Bronchial smooth muscle cell (primary cell): Measurements from ENCODE around the gene CABP4. TPM values are rescaled to one million over a fixed set of nuclear protein-coding genes. Genes with fewer than 3 reads are reported as not detected.

Experiments
- total RNA-seq: library from RNA; depleted of rRNA; stranded (reverse); fragments of >200 nt; gene quantifications from 2 replicates; pipeline ENCODE4 v1.2.1, GENCODE V29; 2014

The CABP4 gene
- total RNA-seq = not detected in 2 replicates

DNA sequence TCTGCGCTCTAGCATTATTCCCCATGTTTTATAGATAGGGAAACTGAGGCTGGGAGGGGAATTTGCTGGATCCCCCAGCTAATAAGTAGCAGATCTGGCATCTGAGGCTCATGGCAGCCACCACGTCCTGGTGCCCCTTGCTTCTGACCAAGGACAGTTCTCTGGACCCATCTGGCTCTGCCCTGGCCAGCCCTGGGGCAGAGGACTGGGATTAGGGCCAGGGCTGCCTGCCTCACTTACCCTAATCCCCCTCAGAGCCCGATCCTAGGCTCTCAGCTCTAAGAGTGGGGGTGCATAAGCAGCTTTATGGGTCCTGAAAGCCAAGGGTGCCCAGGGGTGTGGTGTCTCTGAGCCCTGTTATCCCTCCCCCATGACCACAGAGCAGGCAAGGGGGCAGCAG is at the start of gene CABP4:
Gene CABP4, plus strand, starts transcription at position 301 of the 400 bp plus-strand sequence. Its CDS starts 70 bp downstream, at position 371.

GRCh38 chr11:67415501-67416304 is 39.5 kb upstream of the CABP4 start, which contains the start of gene CARNS1:
CARNS1 (plus strand) TSS chr11:67415678; CDS start chr11:67416200, 522 bp downstream.

GRCh38 chr11:67428052-67429001 is 26.8 kb upstream of the CABP4 start, which contains the start of gene RPS6KB2:
RPS6KB2 (plus strand) TSS chr11:67428494; CDS start chr11:67428546, 52 bp downstream.

GRCh38 chr11:67437082-67437808 is 17.9 kb upstream of the CABP4 start, which contains the start of gene PTPRCAP:
PTPRCAP (minus strand) TSS chr11:67437682; CDS start chr11:67437619, 63 bp downstream.

GRCh38 chr11:67452141-67452952 is 2.8 kb upstream of the CABP4 start, which contains the start of gene GPR152:
GPR152 (minus strand) TSS chr11:67452729; CDS start chr11:67452724, 5 bp downstream.

GRCh38 chr11:67468759-67469507 is 13.8 kb downstream of the CABP4 start, which contains the start of gene TMEM134:
TMEM134 (minus strand) TSS chr11:67469251; CDS start chr11:67469192, 59 bp downstream.

GRCh38 chr11:67482827-67483798 is 28.0 kb downstream of the CABP4 start, which contains the start of gene AIP:
AIP (plus strand) TSS chr11:67483026; CDS start chr11:67483159, 133 bp downstream.

DNA sequence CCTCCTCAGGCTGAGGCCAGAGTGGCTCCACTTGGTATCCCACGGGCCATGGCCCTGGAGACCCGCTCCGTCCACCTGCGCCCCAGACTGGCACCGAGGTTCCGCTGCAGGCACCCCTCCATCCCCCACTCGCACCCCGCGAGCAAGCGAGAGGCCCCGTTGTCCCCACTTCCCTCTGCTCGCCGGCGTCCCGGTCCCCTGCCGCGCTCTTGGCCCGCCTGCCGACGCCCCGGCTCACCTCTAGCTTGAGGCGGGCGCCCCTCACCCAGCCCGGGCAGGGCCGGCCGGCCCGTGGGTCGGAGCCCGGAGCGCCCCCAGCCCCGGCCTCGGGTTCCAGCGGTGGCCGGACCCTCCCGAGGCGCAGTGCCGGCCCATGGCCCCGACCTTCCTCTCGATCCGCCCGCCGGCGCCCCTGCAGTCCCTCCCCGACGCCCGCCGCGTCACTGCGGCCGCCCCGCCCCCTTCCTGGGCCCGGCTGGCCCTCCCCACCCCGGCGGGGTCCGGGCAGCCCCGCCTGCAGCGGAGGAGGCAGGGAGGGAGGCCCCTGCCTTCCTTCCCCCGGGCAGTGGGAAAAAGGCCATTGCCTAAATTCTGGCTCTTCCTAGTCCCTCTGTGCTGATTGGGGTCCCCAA is 49.9 kb downstream of the CABP4 start, which contains the start of gene PITPNM1:
Gene PITPNM1, minus strand, starts transcription at position 414 of the 632 bp plus-strand sequence. CDS start 1,183 bp downstream, outside the sequence.

DNA sequence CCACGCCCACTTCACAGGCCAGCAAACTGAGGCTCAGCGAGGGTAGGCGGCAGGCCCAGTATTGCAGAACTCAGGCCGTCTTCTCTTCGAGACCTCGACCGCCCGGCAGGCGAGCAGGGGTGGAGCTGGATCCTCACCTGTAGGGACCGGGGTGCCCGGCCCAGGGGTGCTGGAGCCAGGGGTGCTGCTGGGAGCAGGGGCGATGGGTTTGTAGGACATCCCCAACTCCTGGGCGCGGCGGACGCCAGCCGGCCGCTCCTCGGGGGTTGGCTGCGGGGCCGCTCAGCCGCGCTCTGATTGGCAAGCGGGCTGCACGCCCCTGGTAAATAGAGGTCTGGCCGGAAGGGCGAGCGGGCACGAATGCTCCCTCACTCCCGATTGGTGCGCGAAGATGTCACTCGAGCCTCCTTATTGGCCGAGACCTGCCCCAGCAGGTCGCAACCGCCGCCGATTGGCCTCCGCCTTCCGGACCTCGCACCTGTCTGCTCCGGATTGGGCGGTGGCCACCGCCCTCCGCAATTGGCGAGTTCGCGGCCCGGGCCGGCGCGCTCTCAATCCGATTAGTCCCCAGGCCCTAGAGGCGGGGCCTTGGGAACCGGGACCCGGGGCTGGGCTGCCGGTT is 52.8 kb downstream of the CABP4 start, which contains the start of gene CDK2AP2:
Gene CDK2AP2, minus strand, starts transcription at position 299 of the 622 bp plus-strand sequence. Its CDS starts 80 bp downstream, at position 219.

Other genes with a start within 250 kb of the CABP4 start
- gene GRK2, start 188.9 kb upstream of the CABP4 start, total RNA-seq = 21.3 and 23.3 TPM in 2 replicates
- gene ANKRD13D, start 166.1 kb upstream of the CABP4 start, total RNA-seq = 26.6 and 32.3 TPM in 2 replicates
- 16.2 and 19.1 TPM in 2 replicates for gene SSH3, start 151.8 kb upstream of the CABP4 start, total RNA-seq
- gene POLD4, start 101.8 kb upstream of the CABP4 start, total RNA-seq = 26.8 and 32.2 TPM in 2 replicates
- gene CLCF1, start 81.8 kb upstream of the CABP4 start, total RNA-seq = 2.7 and 3.0 TPM in 2 replicates
- 5.0 and 6.3 TPM in 2 replicates for gene RAD9A, start 63.4 kb upstream of the CABP4 start, total RNA-seq
- 72.2 and 109 TPM in 2 replicates for gene PPP1CA, start 53.5 kb upstream of the CABP4 start, total RNA-seq
- gene TBC1D10C, start 51.3 kb upstream of the CABP4 start, total RNA-seq = not detected in 2 replicates
- gene CARNS1, start 39.7 kb upstream of the CABP4 start, total RNA-seq = 0.09 and 0.16 TPM in 2 replicates
- 28.4 and 43.7 TPM in 2 replicates for gene RPS6KB2, start 26.9 kb upstream of the CABP4 start, total RNA-seq
- gene PTPRCAP, start 17.7 kb upstream of the CABP4 start, total RNA-seq = under 0.01 TPM in 1 of 2 replicates, not detected in the other
- gene CORO1B, start 11.9 kb upstream of the CABP4 start, total RNA-seq = 175 and 181 TPM in 2 replicates
- not detected in 2 replicates for gene GPR152, start 2.6 kb upstream of the CABP4 start, total RNA-seq
- 7.8 and 14.7 TPM in 2 replicates for gene TMEM134, start 13.9 kb downstream of the CABP4 start, total RNA-seq
- gene AIP, start 27.7 kb downstream of the CABP4 start, total RNA-seq = 138 and 208 TPM in 2 replicates
- 10.7 and 16.4 TPM in 2 replicates for gene PITPNM1, start 50.0 kb downstream of the CABP4 start, total RNA-seq
- gene CDK2AP2, start 52.8 kb downstream of the CABP4 start, total RNA-seq = 4.4 and 5.5 TPM in 2 replicates
- gene CABP2, start 68.1 kb downstream of the CABP4 start, total RNA-seq = not detected in 2 replicates
- gene GSTP1, start 128.5 kb downstream of the CABP4 start, total RNA-seq = 486 and 932 TPM in 2 replicates
- gene NDUFV1, start 151.6 kb downstream of the CABP4 start, total RNA-seq = 223 and 240 TPM in 2 replicates
- 2.7 and 2.8 TPM in 2 replicates for gene NUDT8, start 174.6 kb downstream of the CABP4 start, total RNA-seq
- not detected in 2 replicates for gene TBX10, start 184.4 kb downstream of the CABP4 start, total RNA-seq
- gene ACY3, start 195.4 kb downstream of the CABP4 start, total RNA-seq = not detected in 2 replicates
- gene ALDH3B2, start 219.3 kb downstream of the CABP4 start, total RNA-seq = 0.34 TPM in 1 of 2 replicates, not detected in the other